ENCODE data around the gene LENEP.
A peak's percentile ranks its signal among the peaks of the same experiment; 100 is the strongest.
"Not testable (repeated sequence)": the region's sequence is repeated elsewhere in the genome, so short reads cannot be mapped to it uniquely, and the experiment has no call there.

The LENEP gene

GRCh38 chr1:154974808-154975408, 18.5 kb upstream of the LENEP start:
- DNase-seq: peak; percentile 100
- Histone ChIP-seq H3K27me3 (ENCODE audit: insufficient read depth, low read depth, severe bottlenecking) (no peaks in the 10 kb centered on the region), H3K27ac (peak overlapping the region; percentile 89), H3K9me3 (ENCODE audit: severe bottlenecking) (no peaks in the 10 kb centered on the region), H3K36me3 (peaks cover 29% of the 10 kb centered on the region), H3K4me3 (ENCODE audit: low read depth, low read length) (peak overlapping the region; percentile 55)
- TF ChIP-seq CTCF (IDR thresholded peaks at IDR 0.05; ENCODE audit: low read depth, low read length): no peak

- H3K9me3 ChIP-seq (ENCODE audit: severe bottlenecking): no peaks in the 10 kb centered on the region
- TF ChIP-seq CTCF (IDR thresholded peaks at IDR 0.05; ENCODE audit: low read depth, low read length): no peak
- H3K27ac ChIP-seq: peak overlapping the region; percentile 89
- peaks cover 35% of the 10 kb centered on the region for H3K36me3 ChIP-seq
- H3K27me3 ChIP-seq (ENCODE audit: insufficient read depth, low read depth, severe bottlenecking): no peaks in the 10 kb centered on the region
- DNase-seq: peak; percentile 63
- H3K4me3 ChIP-seq (ENCODE audit: low read depth, low read length): peak overlapping the region; percentile 55
Observed at GRCh38 chr1:154975409-154976059, 17.9 kb upstream of the LENEP start.

GRCh38 chr1:154977762-154978161, 15.6 kb upstream of the LENEP start:
- not testable (repeated sequence) for H3K9me3 ChIP-seq (ENCODE audit: severe bottlenecking); DNase-seq; H3K27me3 ChIP-seq (ENCODE audit: insufficient read depth, low read depth, severe bottlenecking); H3K4me3 ChIP-seq (ENCODE audit: low read depth, low read length); H3K27ac ChIP-seq
- H3K36me3 ChIP-seq: peaks cover 43% of the 10 kb centered on the region

- Histone ChIP-seq H3K27me3 (ENCODE audit: insufficient read depth, low read depth, severe bottlenecking) (no peaks in the 10 kb centered on the region), H3K27ac (no peak overlapping the region), H3K36me3 (peaks cover 43% of the 10 kb centered on the region), H3K4me3 (ENCODE audit: low read depth, low read length) (no peak overlapping the region), H3K9me3 (ENCODE audit: severe bottlenecking) (no peaks in the 10 kb centered on the region)
- no peak for DNase-seq
- no peak for TF ChIP-seq CTCF (IDR thresholded peaks at IDR 0.05; ENCODE audit: low read depth, low read length)
Observed at GRCh38 chr1:154978360-154978759, 15.0 kb upstream of the LENEP start.

GRCh38 chr1:154982341-154982740, 11.0 kb upstream of the LENEP start:
- H3K27ac ChIP-seq: peak overlapping the region; percentile 91
- DNase-seq: no peak

More at GRCh38 chr1:154982341-154982740, 11.0 kb upstream of the LENEP start:
- peak overlapping the region; percentile 68 for H3K4me3 ChIP-seq (ENCODE audit: low read depth, low read length)
- H3K36me3 ChIP-seq: peaks cover 51% of the 10 kb centered on the region
- no peaks in the 10 kb centered on the region for H3K27me3 ChIP-seq (ENCODE audit: insufficient read depth, low read depth, severe bottlenecking)
- no peak for TF ChIP-seq CTCF (IDR thresholded peaks at IDR 0.05; ENCODE audit: low read depth, low read length)
- H3K9me3 ChIP-seq (ENCODE audit: severe bottlenecking): no peaks in the 10 kb centered on the region
